ENCODE measurements around the gene BCAR3.

DNA sequence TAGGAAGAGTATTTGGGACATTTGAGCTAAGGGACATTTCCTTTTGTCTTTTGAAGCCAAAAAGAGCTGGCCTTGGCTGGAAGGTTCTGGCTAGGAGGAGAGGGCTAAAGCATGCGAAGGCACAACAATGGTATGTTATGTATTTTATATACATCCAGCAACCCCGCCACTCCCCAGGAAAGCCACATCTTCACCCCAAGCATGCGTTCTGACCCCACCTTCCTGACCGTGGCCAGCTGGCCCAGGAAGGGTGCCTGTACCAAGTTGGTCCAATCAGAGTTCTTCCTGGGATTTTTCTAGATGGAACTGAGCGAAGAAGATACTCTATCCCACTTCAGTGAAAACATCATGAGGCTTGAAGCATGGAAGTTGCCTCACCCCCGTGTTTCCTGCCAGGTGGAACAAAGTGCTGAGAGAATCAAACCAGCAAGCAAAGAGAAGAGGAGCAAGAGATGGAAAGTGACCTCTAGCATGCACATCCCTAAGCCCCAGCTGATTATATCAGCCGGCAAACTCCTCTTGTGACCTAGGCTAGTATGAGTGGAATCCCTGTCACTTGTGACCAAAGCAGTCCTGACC is 82.7 kb downstream of the BCAR3 start:
- TF ChIP-seq POLR2AphosphoS5 (IDR thresholded peaks at IDR 0.05) (no peak), POLR2A (IDR thresholded peaks at IDR 0.05) (no peak)
- TF ChIP-seq, protein P1, sequence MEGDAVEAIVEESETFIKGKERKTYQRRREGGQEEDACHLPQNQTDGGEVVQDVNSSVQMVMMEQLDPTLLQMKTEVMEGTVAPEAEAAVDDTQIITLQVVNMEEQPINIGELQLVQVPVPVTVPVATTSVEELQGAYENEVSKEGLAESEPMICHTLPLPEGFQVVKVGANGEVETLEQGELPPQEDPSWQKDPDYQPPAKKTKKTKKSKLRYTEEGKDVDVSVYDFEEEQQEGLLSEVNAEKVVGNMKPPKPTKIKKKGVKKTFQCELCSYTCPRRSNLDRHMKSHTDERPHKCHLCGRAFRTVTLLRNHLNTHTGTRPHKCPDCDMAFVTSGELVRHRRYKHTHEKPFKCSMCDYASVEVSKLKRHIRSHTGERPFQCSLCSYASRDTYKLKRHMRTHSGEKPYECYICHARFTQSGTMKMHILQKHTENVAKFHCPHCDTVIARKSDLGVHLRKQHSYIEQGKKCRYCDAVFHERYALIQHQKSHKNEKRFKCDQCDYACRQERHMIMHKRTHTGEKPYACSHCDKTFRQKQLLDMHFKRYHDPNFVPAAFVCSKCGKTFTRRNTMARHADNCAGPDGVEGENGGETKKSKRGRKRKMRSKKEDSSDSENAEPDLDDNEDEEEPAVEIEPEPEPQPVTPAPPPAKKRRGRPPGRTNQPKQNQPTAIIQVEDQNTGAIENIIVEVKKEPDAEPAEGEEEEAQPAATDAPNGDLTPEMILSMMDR (IDR thresholded peaks at IDR 0.05), result no peak
